Measurements from ENCODE around the gene BUD23.

BUD23 gene

DNA sequence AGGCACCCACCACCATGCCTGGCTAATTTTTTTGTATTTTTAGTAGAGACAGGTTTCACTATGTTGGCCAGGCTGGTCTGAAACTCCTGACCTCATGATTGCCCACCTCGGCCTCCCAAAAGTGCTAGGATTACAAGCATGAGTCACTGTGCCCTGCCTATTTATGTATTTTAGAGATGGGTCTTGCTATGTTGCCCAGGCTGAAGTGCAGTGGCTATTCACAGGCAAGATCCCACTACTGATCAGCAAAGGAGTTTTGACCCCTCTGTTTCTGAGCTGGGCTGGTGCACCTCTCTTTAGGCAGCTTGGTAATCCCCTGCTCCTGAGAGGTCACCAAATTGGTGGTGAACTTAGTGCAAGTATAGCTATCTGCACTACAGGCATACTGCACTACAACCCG lies 49.0 kb downstream of the BUD23 start:
- DNase-seq (ENCODE audit: low spot score): no peak
- Histone ChIP-seq H3K4me3 (no peak overlapping the region), H3K27ac (no peak overlapping the region)
- TF ChIP-seq, protein P1, sequence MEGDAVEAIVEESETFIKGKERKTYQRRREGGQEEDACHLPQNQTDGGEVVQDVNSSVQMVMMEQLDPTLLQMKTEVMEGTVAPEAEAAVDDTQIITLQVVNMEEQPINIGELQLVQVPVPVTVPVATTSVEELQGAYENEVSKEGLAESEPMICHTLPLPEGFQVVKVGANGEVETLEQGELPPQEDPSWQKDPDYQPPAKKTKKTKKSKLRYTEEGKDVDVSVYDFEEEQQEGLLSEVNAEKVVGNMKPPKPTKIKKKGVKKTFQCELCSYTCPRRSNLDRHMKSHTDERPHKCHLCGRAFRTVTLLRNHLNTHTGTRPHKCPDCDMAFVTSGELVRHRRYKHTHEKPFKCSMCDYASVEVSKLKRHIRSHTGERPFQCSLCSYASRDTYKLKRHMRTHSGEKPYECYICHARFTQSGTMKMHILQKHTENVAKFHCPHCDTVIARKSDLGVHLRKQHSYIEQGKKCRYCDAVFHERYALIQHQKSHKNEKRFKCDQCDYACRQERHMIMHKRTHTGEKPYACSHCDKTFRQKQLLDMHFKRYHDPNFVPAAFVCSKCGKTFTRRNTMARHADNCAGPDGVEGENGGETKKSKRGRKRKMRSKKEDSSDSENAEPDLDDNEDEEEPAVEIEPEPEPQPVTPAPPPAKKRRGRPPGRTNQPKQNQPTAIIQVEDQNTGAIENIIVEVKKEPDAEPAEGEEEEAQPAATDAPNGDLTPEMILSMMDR (IDR thresholded peaks at IDR 0.05): no peak

GRCh38 chr7:73734619-73735527 lies 51.5 kb downstream of the BUD23 start:
- Histone ChIP-seq H3K27ac (peak overlapping the region in 1 of 2 donors; percentile 81), H3K4me3 (no peak overlapping the region)
- DNase-seq (ENCODE audit: low spot score): peak; percentile 87
- TF ChIP-seq, protein P1 (IDR thresholded peaks at IDR 0.05): no peak

DNA sequence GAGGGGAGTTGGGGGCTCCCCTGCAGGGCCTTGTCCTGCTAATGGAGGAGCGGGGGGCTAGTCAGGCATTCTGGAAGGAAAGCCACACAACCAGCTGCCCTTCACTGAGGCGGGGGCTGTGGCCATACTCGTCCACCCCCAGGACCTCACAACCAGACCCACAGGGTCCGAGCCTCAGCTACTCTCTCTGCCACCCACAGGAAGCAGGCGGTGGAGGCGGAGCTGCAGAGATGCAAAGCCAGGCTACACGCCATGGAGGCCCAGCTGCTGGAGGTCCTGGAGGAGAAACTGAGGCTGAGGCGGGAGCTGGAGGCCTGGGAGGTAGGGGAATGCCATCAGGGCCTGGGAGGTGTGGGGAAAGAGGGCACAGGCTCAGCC lies 52.1 kb downstream of the BUD23 start:
- H3K27ac ChIP-seq: peak overlapping the region in 1 of 2 donors; percentile 81
- DNase-seq (ENCODE audit: low spot score): no peak

DNA sequence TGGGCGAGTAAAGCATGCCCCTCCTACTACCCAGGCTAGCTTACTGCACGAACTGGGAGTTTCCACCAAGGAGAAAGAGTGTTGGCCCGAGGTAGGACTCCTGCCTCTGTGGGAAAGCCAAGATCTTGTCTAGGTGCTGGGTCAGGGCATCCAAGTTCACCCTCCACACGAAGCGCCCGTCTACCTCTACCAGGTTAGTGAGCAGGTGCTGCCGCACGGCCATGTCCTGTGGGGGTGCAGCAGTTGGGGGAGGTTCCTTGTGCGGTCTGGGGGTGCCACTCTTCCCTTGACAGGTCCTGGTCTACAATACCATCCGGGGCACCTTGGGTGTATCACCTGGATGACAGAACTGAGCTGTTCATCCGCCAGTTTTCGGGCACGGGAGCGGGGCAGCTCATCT lies 53.5 kb downstream of the BUD23 start:
- no peak for DNase-seq (ENCODE audit: low spot score)
- TF ChIP-seq, protein P1 (IDR thresholded peaks at IDR 0.05): no peak
- H3K27ac ChIP-seq: no peak overlapping the region
- H3K4me3 ChIP-seq: no peak overlapping the region

More for the DNA sequence above, 52.1 kb downstream of the BUD23 start:
- TF ChIP-seq, protein P1 (IDR thresholded peaks at IDR 0.05): no peak
- H3K4me3 ChIP-seq: no peak overlapping the region

DNA sequence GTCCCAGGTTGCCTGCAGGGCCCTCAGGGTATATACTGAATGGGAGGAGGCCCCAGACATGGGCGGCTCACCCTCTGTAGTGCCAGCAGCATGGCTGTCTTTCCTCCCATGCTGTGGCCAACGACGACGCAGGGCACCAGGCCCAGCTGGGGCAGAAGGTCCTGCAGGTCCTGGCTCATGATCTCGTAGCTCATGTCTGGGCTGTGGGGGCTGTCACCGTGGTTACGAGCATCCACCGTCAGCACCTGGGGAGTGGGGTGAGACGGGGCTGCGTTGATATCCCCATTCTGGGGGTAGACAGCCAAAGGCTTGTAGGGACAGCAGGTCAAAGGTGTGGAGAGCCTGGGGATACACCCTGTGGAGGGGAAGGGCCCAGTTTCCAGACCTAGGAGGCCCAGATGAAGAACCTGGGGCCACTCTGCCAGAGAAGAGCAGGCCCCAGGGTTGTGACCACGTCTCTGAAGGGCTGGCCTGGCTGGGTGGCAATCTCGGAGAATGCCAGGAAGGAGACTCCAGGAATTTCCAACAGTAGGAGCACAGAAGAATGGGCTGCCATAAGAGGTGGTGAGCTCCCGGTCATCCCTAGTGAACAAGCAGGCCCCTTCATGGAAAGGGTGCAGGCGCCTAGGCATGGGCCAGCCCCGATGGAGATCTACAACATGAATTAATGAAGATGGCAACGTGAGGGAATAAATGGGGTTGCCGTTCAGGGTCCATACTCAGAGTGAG lies 54.3 kb downstream of the BUD23 start:
- DNase-seq (ENCODE audit: low spot score): no peak
- H3K27ac ChIP-seq: peak overlapping the region in 1 of 2 donors; percentile 91
- H3K4me3 ChIP-seq: peak overlapping the region; percentile 99
- TF ChIP-seq, protein P1 (IDR thresholded peaks at IDR 0.05): no peak

DNA sequence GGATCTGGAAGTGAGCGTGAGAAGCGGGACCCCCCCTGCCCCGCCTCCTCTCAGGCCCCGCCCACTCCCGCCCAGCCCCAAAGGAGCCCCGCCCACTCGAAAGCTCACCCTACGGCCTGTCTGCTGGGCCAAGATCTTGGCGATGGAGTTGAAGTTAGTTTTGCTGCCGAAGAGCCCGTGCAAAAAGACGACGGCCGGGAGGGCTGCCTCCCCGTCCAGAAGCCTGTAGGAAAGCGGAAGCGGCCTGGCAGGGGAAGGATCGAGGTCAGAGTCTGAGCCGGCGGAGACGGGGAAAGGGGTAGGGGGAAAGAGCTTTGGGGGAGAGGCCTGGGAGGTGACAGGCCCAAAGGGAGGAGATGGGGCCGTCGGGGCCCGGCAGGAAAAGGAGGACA lies 54.8 kb downstream of the BUD23 start:
- H3K4me3 ChIP-seq: peak overlapping the region; percentile 99
- DNase-seq (ENCODE audit: low spot score): no peak
- H3K27ac ChIP-seq: peak overlapping the region; percentile 72 to 91
- TF ChIP-seq, protein P1 (IDR thresholded peaks at IDR 0.05): no peak

Measured in coronary artery (tissue), 2 donors.